ENCODE data around the gene YJU2. TPM values are rescaled to one million over a fixed set of nuclear protein-coding genes. Genes with fewer than 3 reads are reported as not detected.
"Not testable (repeated sequence)": the region's sequence is repeated elsewhere in the genome, so short reads cannot be mapped to it uniquely, and the experiment has no call there.

The YJU2 gene
- total RNA-seq, 4 donors from 2014 or later = 9.6 to 24.3 (median 17.1) TPM

DNA sequence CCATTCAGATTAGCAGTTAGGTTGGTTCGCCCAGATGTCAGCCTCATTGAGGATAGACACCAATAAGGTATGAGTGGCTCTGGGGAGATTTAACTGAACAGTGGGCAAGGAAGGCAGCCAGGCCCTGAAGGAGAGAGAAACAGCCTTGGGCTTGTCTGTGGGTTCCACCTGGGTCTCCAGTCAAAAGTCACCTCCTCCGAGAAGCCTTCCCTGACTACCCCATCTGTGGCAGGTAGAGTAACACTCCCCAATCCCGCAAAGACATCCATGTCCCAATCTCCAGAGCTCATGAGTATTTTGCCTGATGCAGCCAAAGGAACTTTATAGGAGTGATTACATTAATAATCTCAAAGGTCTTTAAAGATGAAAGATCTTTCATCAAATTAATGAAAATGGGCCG lies 8.0 kb upstream of the YJU2 start:
- in situ Hi-C loops (cut with MboI; ENCODE audit: low pct_ligation_motif_present in 1 of 4, low pct_unique_long_range_greater_than_20kb in 1 of 4, low sequenced_read_pairs in 3 of 4) (no loop called here), intact Hi-C loops (cut with DNase I; ENCODE audit: low total_unique reads) (no loop called here)
- no peaks in the 10 kb centered on the region for H3K36me3 ChIP-seq
- H3K27ac ChIP-seq = no peak overlapping the region
- TF ChIP-seq POLR2A (IDR thresholded peaks at IDR 0.05) (no peak), POLR2AphosphoS5 (IDR thresholded peaks at IDR 0.05) (no peak), EP300 (IDR thresholded peaks at IDR 0.05; ENCODE audit: low read depth) (no peak)
- TF ChIP-seq, protein P1, sequence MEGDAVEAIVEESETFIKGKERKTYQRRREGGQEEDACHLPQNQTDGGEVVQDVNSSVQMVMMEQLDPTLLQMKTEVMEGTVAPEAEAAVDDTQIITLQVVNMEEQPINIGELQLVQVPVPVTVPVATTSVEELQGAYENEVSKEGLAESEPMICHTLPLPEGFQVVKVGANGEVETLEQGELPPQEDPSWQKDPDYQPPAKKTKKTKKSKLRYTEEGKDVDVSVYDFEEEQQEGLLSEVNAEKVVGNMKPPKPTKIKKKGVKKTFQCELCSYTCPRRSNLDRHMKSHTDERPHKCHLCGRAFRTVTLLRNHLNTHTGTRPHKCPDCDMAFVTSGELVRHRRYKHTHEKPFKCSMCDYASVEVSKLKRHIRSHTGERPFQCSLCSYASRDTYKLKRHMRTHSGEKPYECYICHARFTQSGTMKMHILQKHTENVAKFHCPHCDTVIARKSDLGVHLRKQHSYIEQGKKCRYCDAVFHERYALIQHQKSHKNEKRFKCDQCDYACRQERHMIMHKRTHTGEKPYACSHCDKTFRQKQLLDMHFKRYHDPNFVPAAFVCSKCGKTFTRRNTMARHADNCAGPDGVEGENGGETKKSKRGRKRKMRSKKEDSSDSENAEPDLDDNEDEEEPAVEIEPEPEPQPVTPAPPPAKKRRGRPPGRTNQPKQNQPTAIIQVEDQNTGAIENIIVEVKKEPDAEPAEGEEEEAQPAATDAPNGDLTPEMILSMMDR (IDR thresholded peaks at IDR 0.05) = no peak
- peaks cover 15% of the 10 kb centered on the region for H3K27me3 ChIP-seq
- no peaks in the 10 kb centered on the region for H3K4me1 ChIP-seq
- no peaks in the 10 kb centered on the region for H3K9me3 ChIP-seq
- H3K4me3 ChIP-seq = no peak overlapping the region
- 93 to 100% methylated on average over 2 to 4 of the region's 4 CpGs for WGBS, 2 donors (ENCODE audit: low coverage in 1 of 2)
- DNase-seq = no peak

- H3K36me3 ChIP-seq = no peaks in the 10 kb centered on the region
- H3K9me3 ChIP-seq = no peaks in the 10 kb centered on the region
- in situ Hi-C loops (cut with MboI; ENCODE audit: low pct_ligation_motif_present in 1 of 4, low pct_unique_long_range_greater_than_20kb in 1 of 4, low sequenced_read_pairs in 3 of 4) (no loop called here), intact Hi-C loops (cut with DNase I; ENCODE audit: low total_unique reads) (no loop called here)
- DNase-seq = no peak
- no peak overlapping the region for H3K4me3 ChIP-seq
- whole genome bisulfite sequencing, 2 donors (ENCODE audit: low coverage in 1 of 2) = 20 to 76% methylated on average over 1 to 5 of the region's 5 CpGs
- H3K4me1 ChIP-seq = peaks cover 0 to 5% (median 4%) of the 10 kb centered on the region in 4 donors
- TF ChIP-seq POLR2AphosphoS5 (IDR thresholded peaks at IDR 0.05) (no peak), POLR2A (IDR thresholded peaks at IDR 0.05) (no peak), EP300 (IDR thresholded peaks at IDR 0.05; ENCODE audit: low read depth) (no peak)
- TF ChIP-seq, protein P1 (IDR thresholded peaks at IDR 0.05) = no peak
- peak overlapping the region in 2 of 4 donors; percentile 8 to 26 for H3K27ac ChIP-seq
- peaks cover 10% of the 10 kb centered on the region for H3K27me3 ChIP-seq
These were observed 5.0 kb upstream of the YJU2 start for GRCh38 chr19:4241824-4242430.

GRCh38 chr19:4245938-4246337 lies 942 bp upstream of the YJU2 start:
- H3K4me3 ChIP-seq; DNase-seq; in situ Hi-C loops (cut with MboI; ENCODE audit: low pct_ligation_motif_present in 1 of 4, low pct_unique_long_range_greater_than_20kb in 1 of 4, low sequenced_read_pairs in 3 of 4); intact Hi-C loops (cut with DNase I; ENCODE audit: low total_unique reads); H3K27me3 ChIP-seq; H3K9me3 ChIP-seq; H3K27ac ChIP-seq: not testable (repeated sequence)
- Histone ChIP-seq H3K36me3 (peaks cover 0 to 20% (median 10%) of the 10 kb centered on the region in 4 donors), H3K4me1 (peaks cover 3 to 11% (median 8%) of the 10 kb centered on the region in 4 donors)
- 96 to 100% methylated on average over 4 to 6 of the region's 6 CpGs for WGBS, 2 donors (ENCODE audit: low coverage in 1 of 2)

DNA sequence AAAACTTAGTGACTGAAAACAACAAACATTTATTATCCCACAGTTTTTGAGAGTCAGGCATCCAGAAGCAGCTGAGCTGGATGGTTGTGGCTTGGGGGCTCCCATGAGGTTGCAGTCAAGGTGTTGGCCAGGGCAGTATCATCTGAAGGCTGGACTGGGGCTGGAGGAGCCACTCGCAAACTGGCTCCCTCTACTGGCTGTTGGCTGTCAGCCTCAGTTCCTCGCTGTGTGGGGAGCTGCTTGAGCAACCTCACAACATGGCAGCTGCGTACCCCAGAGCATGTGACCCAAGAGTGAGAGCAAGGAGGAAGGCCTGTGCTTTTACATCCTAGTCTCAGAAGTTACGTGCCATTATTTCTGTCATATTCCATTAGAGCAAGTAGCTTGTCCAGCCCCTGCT lies 9.7 kb downstream of the YJU2 start:
- Histone ChIP-seq H3K27ac (no peak overlapping the region), H3K9me3 (no peaks in the 10 kb centered on the region), H3K4me1 (no peaks in the 10 kb centered on the region), H3K27me3 (no peaks in the 10 kb centered on the region), H3K36me3 (peaks cover 1 to 90% (median 38%) of the 10 kb centered on the region in 4 donors), H3K4me3 (no peak overlapping the region)
- in situ Hi-C loops (cut with MboI; ENCODE audit: low pct_ligation_motif_present in 1 of 4, low pct_unique_long_range_greater_than_20kb in 1 of 4, low sequenced_read_pairs in 3 of 4) (loop anchor here in 1 of 4 donors (25.0 kb wide), 1 partner anchor 106 kb away; no protein-coding TSS in a partner anchor), intact Hi-C loops (cut with DNase I; ENCODE audit: low total_unique reads) (no loop called here)
- no peak for DNase-seq
- TF ChIP-seq EP300 (IDR thresholded peaks at IDR 0.05; ENCODE audit: low read depth) (no peak), POLR2AphosphoS5 (IDR thresholded peaks at IDR 0.05) (no peak), POLR2A (IDR thresholded peaks at IDR 0.05) (no peak)
- TF ChIP-seq, protein P1 (IDR thresholded peaks at IDR 0.05) = no peak
- WGBS, 2 donors (ENCODE audit: low coverage in 1 of 2) = 98% methylated on average over 4 of the region's 4 CpGs; no CpG with 5 or more reads in 1 of the 2 donors

Data from transverse colon (tissue), 4 donors.